BE2C (cell line): ENCODE results near the gene IFIT1B.

Source experiments
- DNase-seq: peaks from one replicate; pipeline ENCODE4 v3.0.0-alpha.2; 2020
- H3K27me3 ChIP-seq: fragments of 250-450 bp; sonication (Bioruptor Pico); 2 replicates; pipeline ENCODE4 v1.5.1; 2020; ENCODE audit warnings: mild to moderate bottlenecking
- H3K36me3 ChIP-seq: fragments of 250-450 bp; sonication (Bioruptor Pico); 2 replicates; pipeline ENCODE4 v1.5.1; 2020; ENCODE audit warnings: mild to moderate bottlenecking
- H3K4me1 ChIP-seq: fragments of 250-450 bp; sonication (Bioruptor Pico); 2 replicates; pipeline ENCODE4 v1.5.1; 2020
- H3K4me3 ChIP-seq: 2 replicates; pipeline ENCODE4 v1.5.1; 2011; ENCODE audit warnings: low read depth, low read length
- H3K9me3 ChIP-seq: fragments of 250-450 bp; sonication (Bioruptor Pico); 2 replicates; pipeline ENCODE4 v1.5.1; 2020
- TF ChIP-seq, protein P1 (sequence below): IDR thresholded peaks from 2 replicates; pipeline ENCODE4 v1.5.1; 2012; ENCODE audit warnings: mild to moderate bottlenecking, low read depth, low read length

IFIT1B gene

GRCh38 chr10:89342206-89342958 lies 35.5 kb upstream of the IFIT1B start:
- Histone ChIP-seq H3K36me3 (peaks cover 4% of the 10 kb centered on the region; the same call in 1 of the 2 replicates), H3K4me1 (peaks cover 5% of the 10 kb centered on the region; the same call in 1 of the 2 replicates), H3K4me3 (peak overlapping the region; percentile 57), H3K27me3 (no peaks in the 10 kb centered on the region), H3K9me3 (no peaks in the 10 kb centered on the region)
- TF ChIP-seq, protein P1, sequence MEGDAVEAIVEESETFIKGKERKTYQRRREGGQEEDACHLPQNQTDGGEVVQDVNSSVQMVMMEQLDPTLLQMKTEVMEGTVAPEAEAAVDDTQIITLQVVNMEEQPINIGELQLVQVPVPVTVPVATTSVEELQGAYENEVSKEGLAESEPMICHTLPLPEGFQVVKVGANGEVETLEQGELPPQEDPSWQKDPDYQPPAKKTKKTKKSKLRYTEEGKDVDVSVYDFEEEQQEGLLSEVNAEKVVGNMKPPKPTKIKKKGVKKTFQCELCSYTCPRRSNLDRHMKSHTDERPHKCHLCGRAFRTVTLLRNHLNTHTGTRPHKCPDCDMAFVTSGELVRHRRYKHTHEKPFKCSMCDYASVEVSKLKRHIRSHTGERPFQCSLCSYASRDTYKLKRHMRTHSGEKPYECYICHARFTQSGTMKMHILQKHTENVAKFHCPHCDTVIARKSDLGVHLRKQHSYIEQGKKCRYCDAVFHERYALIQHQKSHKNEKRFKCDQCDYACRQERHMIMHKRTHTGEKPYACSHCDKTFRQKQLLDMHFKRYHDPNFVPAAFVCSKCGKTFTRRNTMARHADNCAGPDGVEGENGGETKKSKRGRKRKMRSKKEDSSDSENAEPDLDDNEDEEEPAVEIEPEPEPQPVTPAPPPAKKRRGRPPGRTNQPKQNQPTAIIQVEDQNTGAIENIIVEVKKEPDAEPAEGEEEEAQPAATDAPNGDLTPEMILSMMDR: no peak
- peak; percentile 84 for DNase-seq

GRCh38 chr10:89343089-89343767 lies 34.6 kb upstream of the IFIT1B start:
- DNase-seq: no peak
- Histone ChIP-seq H3K9me3 (no peaks in the 10 kb centered on the region), H3K4me3 (peak overlapping the region; percentile 57), H3K36me3 (no peaks in the 10 kb centered on the region; the same call in 1 of the 2 replicates), H3K4me1 (peaks cover 5% of the 10 kb centered on the region; the same call in 1 of the 2 replicates), H3K27me3 (no peaks in the 10 kb centered on the region)
- TF ChIP-seq, protein P1: no peak

DNA sequence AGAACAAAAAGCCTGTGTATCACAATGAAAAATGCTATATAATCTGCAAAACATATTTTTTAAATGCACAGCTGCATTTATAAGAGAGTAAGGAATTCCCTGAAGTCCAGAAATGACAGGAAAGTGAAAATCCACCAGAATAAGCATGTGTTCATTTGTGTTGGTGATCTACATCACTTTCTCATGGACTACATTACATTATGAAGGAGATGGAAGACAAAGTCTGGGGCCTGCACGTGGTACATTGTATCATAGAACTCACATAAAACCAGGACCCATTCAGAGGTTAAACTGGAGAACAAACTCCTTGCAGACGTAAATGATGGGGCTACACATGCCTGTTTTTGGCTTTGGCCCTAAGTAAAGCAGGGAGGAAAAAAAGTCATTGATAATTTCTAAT lies 33.7 kb upstream of the IFIT1B start:
- H3K27me3 ChIP-seq: no peaks in the 10 kb centered on the region
- H3K4me3 ChIP-seq: no peak overlapping the region
- H3K9me3 ChIP-seq: no peaks in the 10 kb centered on the region
- TF ChIP-seq, protein P1: no peak
- peaks cover 5% of the 10 kb centered on the region; the same call in 1 of the 2 replicates for H3K4me1 ChIP-seq
- H3K36me3 ChIP-seq: no peaks in the 10 kb centered on the region; the same call in 1 of the 2 replicates
- no peak for DNase-seq

GRCh38 chr10:89345367-89346000 lies 32.4 kb upstream of the IFIT1B start:
- Histone ChIP-seq H3K4me3 (no peak overlapping the region), H3K4me1 (peaks cover 5% of the 10 kb centered on the region; the same call in 1 of the 2 replicates), H3K9me3 (no peaks in the 10 kb centered on the region), H3K36me3 (no peaks in the 10 kb centered on the region), H3K27me3 (no peaks in the 10 kb centered on the region)
- DNase-seq: no peak
- TF ChIP-seq, protein P1: no peak

GRCh38 chr10:89346405-89347254 lies 31.2 kb upstream of the IFIT1B start:
- H3K4me3 ChIP-seq: no peak overlapping the region
- H3K9me3 ChIP-seq: no peaks in the 10 kb centered on the region
- no peaks in the 10 kb centered on the region for H3K36me3 ChIP-seq
- TF ChIP-seq, protein P1: no peak
- no peaks in the 10 kb centered on the region for H3K27me3 ChIP-seq
- H3K4me1 ChIP-seq: peaks cover 5% of the 10 kb centered on the region; the same call in 1 of the 2 replicates
- no peak for DNase-seq
